Neural cell (in vitro differentiated cells): ENCODE data around the gene MAP3K14. TPM values are rescaled to one million over a fixed set of nuclear protein-coding genes. Genes with fewer than 3 reads are reported as not detected.

ENCODE experiments used
- H2AFZ ChIP-seq: fragments of 200-600, 300-800 bp; sonication (generic), shearing (Covaris generic); 2 replicates; pipeline ENCODE4 v1.6.0; 2014; ENCODE audit warnings: low read depth, mild to moderate bottlenecking, antibody characterized with exemption, low read length, moderate library complexity
- H3F3A ChIP-seq: fragments of 200-600 bp; shearing (Covaris generic); 2 replicates; pipeline ENCODE4 v1.6.1; 2016; ENCODE audit warnings: mild to moderate bottlenecking, moderate library complexity, mixed read lengths, antibody characterized with exemption, low read length; ENCODE audit not compliant: insufficient read depth, poor library complexity, severe bottlenecking
- H3K27ac ChIP-seq: fragments of 200-600, 300-800 bp; sonication (generic), shearing (Covaris generic); 2 replicates; pipeline ENCODE4 v1.5.1; 2014; ENCODE audit warnings: mild to moderate bottlenecking, low read length, moderate library complexity
- H3K27me3 ChIP-seq: fragments of 300-800, 200-600 bp; sonication (generic), shearing (Covaris generic); 2 replicates; pipeline ENCODE4 v1.6.0; 2014; ENCODE audit warnings: mild to moderate bottlenecking, low read depth, low read length, moderate library complexity; ENCODE audit not compliant: insufficient read depth
- H3K36me3 ChIP-seq: fragments of 300-800, 200-600 bp; sonication (generic), shearing (Covaris generic); 2 replicates; pipeline ENCODE4 v1.5.1; 2014; ENCODE audit warnings: mild to moderate bottlenecking, antibody characterized with exemption, low read length, moderate library complexity; ENCODE audit not compliant: insufficient read depth
- H3K4me2 ChIP-seq: fragments of 300-800, 200-600 bp; sonication (generic), shearing (Covaris generic); 2 replicates; pipeline ENCODE4 v1.6.0; 2014; ENCODE audit warnings: mild to moderate bottlenecking, low read length
- H3K4me3 ChIP-seq: fragments of 300-800, 200-600 bp; sonication (generic), shearing (Covaris generic); 2 replicates; pipeline ENCODE4 v1.5.1; 2014; ENCODE audit warnings: mild to moderate bottlenecking, low read length, moderate library complexity
- H3K79me2 ChIP-seq: fragments of 200-600 bp; shearing (Covaris generic); replicated peaks from 2 replicates; pipeline ENCODE4 v1.6.0; 2014; ENCODE audit warnings: mild to moderate bottlenecking, low read length, moderate library complexity; ENCODE audit not compliant: insufficient read depth
- H3K9ac ChIP-seq: fragments of 300-800, 200-600 bp; sonication (generic), shearing (Covaris generic); 2 replicates; pipeline ENCODE4 v1.6.1; 2016; ENCODE audit warnings: mild to moderate bottlenecking, low read length, mixed read lengths
- H3K9me2 ChIP-seq: fragments of 200-600 bp; shearing (Covaris generic); 2 replicates; pipeline ENCODE4 v1.6.1; 2016; ENCODE audit warnings: mild to moderate bottlenecking, low read length, mixed read lengths; ENCODE audit not compliant: insufficient read depth
- H3K9me3 ChIP-seq: fragments of 200-600, 300-800 bp; sonication (generic), shearing (Covaris generic); 2 replicates; pipeline ENCODE4 v1.6.1; 2016; ENCODE audit warnings: mild to moderate bottlenecking, mixed run types, low read length, moderate library complexity, mixed read lengths
- H4K20me1 ChIP-seq: fragments of 200-600 bp; shearing (Covaris generic); 2 replicates; pipeline ENCODE4 v1.6.1; 2016; ENCODE audit warnings: mild to moderate bottlenecking, mixed run types; ENCODE audit not compliant: insufficient read depth
- EP300 ChIP-seq: fragments of 450-650 bp; conservative IDR thresholded peaks from 2 replicates; pipeline ENCODE4 v1.6.1; 2014; ENCODE audit warnings: antibody characterized with exemption, mild to moderate bottlenecking, moderate library complexity; ENCODE audit not compliant: poor library complexity, severe bottlenecking
- EZH2 ChIP-seq: fragments of 200-600, 300-800 bp; shearing (Covaris generic), sonication (generic); IDR thresholded peaks from 2 replicates; pipeline ENCODE4 v1.6.1; 2014; ENCODE audit warnings: antibody characterized with exemption, low read length, borderline replicate concordance, mild to moderate bottlenecking; ENCODE audit not compliant: insufficient read depth, poor library complexity, severe bottlenecking
- MXI1 ChIP-seq: fragments of 450-650 bp; conservative IDR thresholded peaks from 2 replicates; pipeline ENCODE4 v1.6.1; 2014; ENCODE audit warnings: antibody characterized with exemption, mild to moderate bottlenecking; ENCODE audit not compliant: poor library complexity, severe bottlenecking
- POLR2AphosphoS5 ChIP-seq: IDR thresholded peaks from 2 replicates; pipeline ENCODE4 v1.6.1; 2012
- RAD21 ChIP-seq: fragments of 450-650 bp; conservative IDR thresholded peaks from 2 replicates; pipeline ENCODE4 v1.6.1; 2014; ENCODE audit warnings: antibody characterized with exemption, mild to moderate bottlenecking, moderate library complexity
- SMC3 ChIP-seq: fragments of 450-650 bp; conservative IDR thresholded peaks from 2 replicates; pipeline ENCODE4 v1.6.1; 2014; ENCODE audit warnings: antibody characterized with exemption, mild to moderate bottlenecking, moderate library complexity; ENCODE audit not compliant: poor library complexity
- TAF1 ChIP-seq: IDR thresholded peaks from 2 replicates; pipeline ENCODE4 v1.6.1; 2012; ENCODE audit warnings: low read depth
- polyA plus RNA-seq: library from polyadenylated mRNA; depleted of rRNA; stranded (reverse); fragments of >200 nt; gene quantifications from 2 replicates; pipeline ENCODE4 v1.2.3, GENCODE V29; 2014
- TF ChIP-seq, protein P1 (sequence below): IDR thresholded peaks from 2 replicates; pipeline ENCODE4 v1.6.1; 2012; ENCODE audit warnings: borderline replicate concordance
- TF ChIP-seq, protein P2 (sequence below): fragments of 450-650 bp; IDR thresholded peaks from 2 replicates; pipeline ENCODE4 v1.5.1; 2014; ENCODE audit warnings: antibody characterized with exemption, mild to moderate bottlenecking, moderate library complexity; ENCODE audit not compliant: poor library complexity, severe bottlenecking

The MAP3K14 gene
- polyA plus RNA-seq, 1 donor from 2014 or later, result 6.7 TPM

DNA sequence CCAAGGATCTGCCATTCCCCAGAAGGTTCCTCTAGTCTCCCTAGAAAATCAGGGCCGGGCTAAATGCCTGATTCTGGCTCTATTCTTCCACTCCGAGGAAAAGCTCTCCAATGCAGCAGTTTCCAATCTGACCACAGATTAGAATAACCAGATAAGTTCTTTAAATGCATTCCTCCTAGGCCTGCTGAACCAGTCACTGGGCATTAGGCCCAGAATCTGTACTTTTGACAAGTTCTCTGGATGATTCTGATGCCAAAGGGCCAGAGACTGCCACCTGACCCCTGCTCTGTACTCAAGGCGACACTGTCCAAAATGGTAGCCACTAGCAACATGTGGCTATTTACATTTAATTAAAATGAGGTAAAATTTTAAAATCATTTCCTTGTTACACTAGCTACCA, 22.3 kb downstream of the MAP3K14 start:
- no peaks in the 10 kb centered on the region for H3K9me2 ChIP-seq
- H3K9ac ChIP-seq, result no peak overlapping the region
- H3F3A ChIP-seq, result no peaks in the 10 kb centered on the region
- no peak overlapping the region for H3K4me3 ChIP-seq
- H3K79me2 ChIP-seq, result no peaks in the 10 kb centered on the region
- no peak for TF ChIP-seq SMC3
- no peak for TF ChIP-seq EP300
- H3K4me2 ChIP-seq, result no peak overlapping the region
- H3K9me3 ChIP-seq, result no peaks in the 10 kb centered on the region
- no peaks in the 10 kb centered on the region for H3K27me3 ChIP-seq
- no peak overlapping the region for H3K27ac ChIP-seq
- H3K36me3 ChIP-seq, result no peaks in the 10 kb centered on the region
- no peaks in the 10 kb centered on the region for H4K20me1 ChIP-seq
- no peak overlapping the region for H2AFZ ChIP-seq

DNA sequence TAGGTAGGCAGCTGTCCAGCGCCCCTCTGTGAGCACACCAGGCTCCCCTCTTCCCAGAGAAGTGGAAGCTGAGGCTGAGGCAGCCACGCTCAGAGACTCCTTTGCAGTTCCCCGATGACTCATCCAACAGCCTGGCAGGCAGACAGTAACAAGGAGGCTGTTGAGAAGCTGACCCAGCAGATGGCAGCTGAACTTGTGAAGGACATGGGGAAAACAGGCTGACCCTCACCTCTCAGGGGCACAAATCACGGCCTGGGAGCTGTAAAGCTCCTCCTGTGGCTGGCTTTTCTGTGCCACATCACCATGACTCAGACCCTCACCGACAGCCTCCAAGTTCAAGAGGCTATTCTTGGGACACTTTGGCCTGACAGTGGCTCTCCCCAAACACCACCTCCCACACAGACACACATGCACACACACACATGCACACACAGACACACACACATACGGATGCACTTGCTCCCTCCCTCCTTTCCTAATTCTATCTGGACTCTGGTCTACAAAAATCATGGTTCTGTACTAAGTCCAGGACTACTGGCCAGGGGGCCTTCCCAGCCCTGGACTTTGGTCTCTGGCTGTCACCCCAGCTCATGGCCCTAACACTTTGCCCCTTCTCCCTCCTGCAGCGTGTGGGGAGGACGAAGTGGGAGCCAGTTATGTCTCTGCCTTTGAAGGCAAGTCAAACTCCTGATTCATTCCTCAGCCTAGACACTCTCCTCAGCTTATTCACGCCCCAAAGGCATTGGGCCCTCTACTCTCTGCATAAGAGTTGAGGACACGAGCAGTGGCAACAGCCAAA, 23.2 kb downstream of the MAP3K14 start:
- Histone ChIP-seq H4K20me1 (no peaks in the 10 kb centered on the region), H3K36me3 (no peaks in the 10 kb centered on the region), H3K9me3 (no peaks in the 10 kb centered on the region), H3K9me2 (no peaks in the 10 kb centered on the region), H3K27me3 (no peaks in the 10 kb centered on the region), H3K4me3 (no peak overlapping the region), H3F3A (no peaks in the 10 kb centered on the region), H3K79me2 (no peaks in the 10 kb centered on the region), H2AFZ (no peak overlapping the region), H3K27ac (no peak overlapping the region), H3K9ac (no peak overlapping the region), H3K4me2 (no peak overlapping the region)
- no peak for TF ChIP-seq POLR2AphosphoS5
- TF ChIP-seq MXI1, result no peak
- no peak for TF ChIP-seq SMC3
- no peak for TF ChIP-seq EZH2
- TF ChIP-seq, protein P1, sequence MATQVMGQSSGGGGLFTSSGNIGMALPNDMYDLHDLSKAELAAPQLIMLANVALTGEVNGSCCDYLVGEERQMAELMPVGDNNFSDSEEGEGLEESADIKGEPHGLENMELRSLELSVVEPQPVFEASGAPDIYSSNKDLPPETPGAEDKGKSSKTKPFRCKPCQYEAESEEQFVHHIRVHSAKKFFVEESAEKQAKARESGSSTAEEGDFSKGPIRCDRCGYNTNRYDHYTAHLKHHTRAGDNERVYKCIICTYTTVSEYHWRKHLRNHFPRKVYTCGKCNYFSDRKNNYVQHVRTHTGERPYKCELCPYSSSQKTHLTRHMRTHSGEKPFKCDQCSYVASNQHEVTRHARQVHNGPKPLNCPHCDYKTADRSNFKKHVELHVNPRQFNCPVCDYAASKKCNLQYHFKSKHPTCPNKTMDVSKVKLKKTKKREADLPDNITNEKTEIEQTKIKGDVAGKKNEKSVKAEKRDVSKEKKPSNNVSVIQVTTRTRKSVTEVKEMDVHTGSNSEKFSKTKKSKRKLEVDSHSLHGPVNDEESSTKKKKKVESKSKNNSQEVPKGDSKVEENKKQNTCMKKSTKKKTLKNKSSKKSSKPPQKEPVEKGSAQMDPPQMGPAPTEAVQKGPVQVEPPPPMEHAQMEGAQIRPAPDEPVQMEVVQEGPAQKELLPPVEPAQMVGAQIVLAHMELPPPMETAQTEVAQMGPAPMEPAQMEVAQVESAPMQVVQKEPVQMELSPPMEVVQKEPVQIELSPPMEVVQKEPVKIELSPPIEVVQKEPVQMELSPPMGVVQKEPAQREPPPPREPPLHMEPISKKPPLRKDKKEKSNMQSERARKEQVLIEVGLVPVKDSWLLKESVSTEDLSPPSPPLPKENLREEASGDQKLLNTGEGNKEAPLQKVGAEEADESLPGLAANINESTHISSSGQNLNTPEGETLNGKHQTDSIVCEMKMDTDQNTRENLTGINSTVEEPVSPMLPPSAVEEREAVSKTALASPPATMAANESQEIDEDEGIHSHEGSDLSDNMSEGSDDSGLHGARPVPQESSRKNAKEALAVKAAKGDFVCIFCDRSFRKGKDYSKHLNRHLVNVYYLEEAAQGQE, result no peak
- TF ChIP-seq, protein P2, sequence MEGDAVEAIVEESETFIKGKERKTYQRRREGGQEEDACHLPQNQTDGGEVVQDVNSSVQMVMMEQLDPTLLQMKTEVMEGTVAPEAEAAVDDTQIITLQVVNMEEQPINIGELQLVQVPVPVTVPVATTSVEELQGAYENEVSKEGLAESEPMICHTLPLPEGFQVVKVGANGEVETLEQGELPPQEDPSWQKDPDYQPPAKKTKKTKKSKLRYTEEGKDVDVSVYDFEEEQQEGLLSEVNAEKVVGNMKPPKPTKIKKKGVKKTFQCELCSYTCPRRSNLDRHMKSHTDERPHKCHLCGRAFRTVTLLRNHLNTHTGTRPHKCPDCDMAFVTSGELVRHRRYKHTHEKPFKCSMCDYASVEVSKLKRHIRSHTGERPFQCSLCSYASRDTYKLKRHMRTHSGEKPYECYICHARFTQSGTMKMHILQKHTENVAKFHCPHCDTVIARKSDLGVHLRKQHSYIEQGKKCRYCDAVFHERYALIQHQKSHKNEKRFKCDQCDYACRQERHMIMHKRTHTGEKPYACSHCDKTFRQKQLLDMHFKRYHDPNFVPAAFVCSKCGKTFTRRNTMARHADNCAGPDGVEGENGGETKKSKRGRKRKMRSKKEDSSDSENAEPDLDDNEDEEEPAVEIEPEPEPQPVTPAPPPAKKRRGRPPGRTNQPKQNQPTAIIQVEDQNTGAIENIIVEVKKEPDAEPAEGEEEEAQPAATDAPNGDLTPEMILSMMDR, result no peak
- no peak for TF ChIP-seq TAF1
- no peak for TF ChIP-seq RAD21
- no peak for TF ChIP-seq EP300
